ENCODE results near the gene KBTBD8.
A peak's percentile ranks its signal among the peaks of the same experiment; 100 is the strongest.

DNA sequence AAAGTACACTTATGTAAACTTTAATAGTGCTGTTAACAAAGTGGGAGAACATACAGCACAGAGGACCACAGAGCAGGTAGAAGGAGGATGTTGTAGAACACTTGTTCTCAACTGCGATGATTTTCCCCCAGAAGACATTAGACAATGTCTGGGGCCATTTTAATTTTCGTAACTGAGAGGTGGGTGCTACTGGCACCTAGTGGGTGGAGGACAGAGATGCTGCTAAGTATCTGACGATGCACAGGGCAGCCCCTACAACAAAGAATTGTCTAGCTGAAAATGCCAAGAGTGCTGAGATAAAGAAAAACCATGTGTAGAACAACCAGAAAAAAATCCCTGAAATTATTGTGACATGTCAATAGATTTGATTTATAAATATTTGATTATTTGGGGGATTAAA, 5.0 kb upstream of the KBTBD8 start:
- TF ChIP-seq, protein P1, sequence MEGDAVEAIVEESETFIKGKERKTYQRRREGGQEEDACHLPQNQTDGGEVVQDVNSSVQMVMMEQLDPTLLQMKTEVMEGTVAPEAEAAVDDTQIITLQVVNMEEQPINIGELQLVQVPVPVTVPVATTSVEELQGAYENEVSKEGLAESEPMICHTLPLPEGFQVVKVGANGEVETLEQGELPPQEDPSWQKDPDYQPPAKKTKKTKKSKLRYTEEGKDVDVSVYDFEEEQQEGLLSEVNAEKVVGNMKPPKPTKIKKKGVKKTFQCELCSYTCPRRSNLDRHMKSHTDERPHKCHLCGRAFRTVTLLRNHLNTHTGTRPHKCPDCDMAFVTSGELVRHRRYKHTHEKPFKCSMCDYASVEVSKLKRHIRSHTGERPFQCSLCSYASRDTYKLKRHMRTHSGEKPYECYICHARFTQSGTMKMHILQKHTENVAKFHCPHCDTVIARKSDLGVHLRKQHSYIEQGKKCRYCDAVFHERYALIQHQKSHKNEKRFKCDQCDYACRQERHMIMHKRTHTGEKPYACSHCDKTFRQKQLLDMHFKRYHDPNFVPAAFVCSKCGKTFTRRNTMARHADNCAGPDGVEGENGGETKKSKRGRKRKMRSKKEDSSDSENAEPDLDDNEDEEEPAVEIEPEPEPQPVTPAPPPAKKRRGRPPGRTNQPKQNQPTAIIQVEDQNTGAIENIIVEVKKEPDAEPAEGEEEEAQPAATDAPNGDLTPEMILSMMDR (IDR thresholded peaks at IDR 0.05): 0 out of 2 replicates have a peak, but pooled peaks have one; percentile 7
- TF ChIP-seq ZFX (IDR thresholded peaks at IDR 0.05; ENCODE audit: borderline replicate concordance): no peak

Data from 22Rv1 (cell line).